OCI-LY1 (cell line): ENCODE data around the gene PRXL2B.

Experiments
- CTCF ChIP-seq: fragments of 200-600 bp; sonication (generic), shearing (Covaris generic); IDR thresholded peaks from 2 replicates; pipeline ENCODE4 v1.5.1; 2017; ENCODE audit warnings: mild to moderate bottlenecking, antibody characterized with exemption, low read length, moderate library complexity, mixed read lengths
- EZH2 ChIP-seq: fragments of 200-600 bp; sonication (generic), shearing (Covaris generic); IDR thresholded peaks from 2 replicates; pipeline ENCODE4 v1.8.0; 2017; ENCODE audit warnings: borderline replicate concordance, mixed run types, mild to moderate bottlenecking, antibody characterized with exemption, low read length, moderate library complexity, mixed read lengths

GRCh38 chr1:2540816-2541492 is 45.6 kb upstream of the PRXL2B start:
- TF ChIP-seq CTCF = no peak
- no peak for TF ChIP-seq EZH2
